H1 (cell line): ENCODE data around the gene KRT4.

Experiments
- ATF3 ChIP-seq: IDR thresholded peaks from 2 replicates; pipeline ENCODE4 v1.6.1; 2011; ENCODE audit warnings: low read depth, mild to moderate bottlenecking, low read length; ENCODE audit not compliant: insufficient read depth
- BRCA1 ChIP-seq: IDR thresholded peaks from 2 replicates; pipeline ENCODE4 v1.6.1; 2012; ENCODE audit warnings: low read depth, low read length, improper control_type of control experiment
- CTCF ChIP-seq, 3 experiments: IDR thresholded peaks; 1 replicate in 2 of 3; 2 replicates in 1 of 3; pipeline versions ENCODE4 v1.5.1 to v1.6.1; 2011; ENCODE audit warnings: low read length in 3 of 3, mild to moderate bottlenecking in 3 of 3, inconsistent platforms in 2 of 3, low read depth in 1 of 3, moderate library complexity in 1 of 3; ENCODE audit not compliant: insufficient read depth in 1 of 3; ENCODE audit errors: control extremely low read depth in 1 of 3
- HDAC6 ChIP-seq: IDR thresholded peaks from one replicate; pipeline ENCODE4 v1.7.1; 2012; ENCODE audit warnings: low read depth, mild to moderate bottlenecking, inconsistent platforms, low read length, moderate library complexity
- RBBP5 ChIP-seq: IDR thresholded peaks from 2 replicates; pipeline ENCODE4 v1.7.1; 2012; ENCODE audit warnings: low read depth, mild to moderate bottlenecking, inconsistent platforms, low read length, moderate library complexity, borderline replicate concordance
- YY1 ChIP-seq: IDR thresholded peaks from 2 replicates; pipeline ENCODE4 v1.6.1; 2011; ENCODE audit warnings: low read depth, mild to moderate bottlenecking, low read length

GRCh38 chr12:52823761-52824450, 10.0 kb upstream of the KRT4 start:
- TF ChIP-seq CTCF (IDR thresholded peaks at IDR 0.05; ENCODE audit: control extremely low read depth in 1 of 3, insufficient read depth in 1 of 3, low read depth in 1 of 3, low read length in 3 of 3), result no peak
- no peak for TF ChIP-seq RBBP5
- TF ChIP-seq BRCA1, result no peak
- TF ChIP-seq YY1, result no peak
- TF ChIP-seq HDAC6, result no peak
- no peak for TF ChIP-seq ATF3
